ENCODE data around the gene NME2.
"Not testable (repeated sequence)": the region's sequence is repeated elsewhere in the genome, so short reads cannot be mapped to it uniquely, and the experiment has no call there.

Gene NME2

DNA sequence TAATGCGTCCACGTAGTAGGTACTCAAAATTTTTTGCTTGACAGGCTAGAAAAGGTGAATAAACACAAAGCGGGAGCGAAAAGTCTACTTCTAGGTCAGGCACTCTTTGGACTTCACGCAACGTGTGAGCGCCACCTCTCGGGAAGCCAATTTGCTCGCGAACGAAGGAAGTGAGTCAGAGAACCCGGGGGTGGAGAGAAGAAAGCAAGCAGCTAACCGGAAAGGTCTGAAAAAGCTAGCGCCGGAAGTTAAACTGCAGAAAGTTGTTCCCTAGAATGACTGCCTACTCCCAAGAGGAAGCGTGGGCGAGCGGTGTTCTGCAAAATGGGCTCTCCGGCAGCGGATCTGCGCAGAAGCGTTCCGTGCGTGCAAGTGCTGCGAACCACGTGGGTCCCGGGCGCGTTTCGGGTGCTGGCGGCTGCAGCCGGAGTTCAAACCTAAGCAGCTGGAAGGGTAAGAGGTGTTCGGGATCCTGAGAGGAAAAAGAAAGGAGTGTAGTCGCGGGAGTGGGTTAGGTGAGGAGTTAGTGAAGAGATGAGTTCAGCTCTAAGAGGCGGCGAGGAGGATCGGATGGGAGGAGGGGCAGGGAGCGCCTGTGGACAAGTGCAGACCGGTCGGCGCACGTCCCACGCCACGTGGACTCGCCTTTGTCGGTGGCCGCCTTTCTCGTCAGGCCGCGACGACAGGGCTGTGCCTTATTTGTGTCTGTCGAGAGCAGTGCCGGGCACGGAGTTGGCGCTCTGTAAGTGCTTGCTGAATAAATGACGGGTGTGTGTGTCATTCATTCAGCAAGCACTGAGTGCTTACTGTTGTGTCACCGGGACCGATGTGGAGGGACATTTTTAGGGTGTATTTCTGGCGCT lies 12.8 kb upstream of the NME2 start, which contains the start of gene NME1:
TSS of gene NME1 (plus strand) at position 350 of the 863 bp plus-strand sequence. CDS start 2,096 bp downstream, outside the sequence.
- peak; percentile 100 for DNase-seq

- DNase-seq, result no peak
Observed at GRCh38 chr17:51154176-51154575, 12.0 kb upstream of the NME2 start.

DNA sequence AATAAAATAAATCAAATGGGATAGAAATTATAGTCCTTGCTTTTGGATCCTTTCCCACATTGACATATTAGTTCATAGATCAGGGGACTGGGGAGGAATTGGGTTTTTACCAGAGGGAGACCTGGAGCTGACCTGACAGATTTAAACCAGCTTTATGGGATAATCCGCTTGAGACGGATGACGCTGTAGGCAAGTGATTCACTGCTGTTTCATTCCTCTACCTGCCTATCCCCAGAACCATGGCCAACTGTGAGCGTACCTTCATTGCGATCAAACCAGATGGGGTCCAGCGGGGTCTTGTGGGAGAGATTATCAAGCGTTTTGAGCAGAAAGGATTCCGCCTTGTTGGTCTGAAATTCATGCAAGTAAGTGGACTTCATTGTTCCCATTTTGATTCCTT lies 10.8 kb upstream of the NME2 start:
- no peak for DNase-seq

GRCh38 chr17:51159604-51160003 lies 6.6 kb upstream of the NME2 start:
- DNase-seq, result no peak

GRCh38 chr17:51161541-51161940 lies 4.7 kb upstream of the NME2 start:
- no peak for DNase-seq

GRCh38 chr17:51164911-51165679 lies 1.1 kb upstream of the NME2 start:
- no peak for DNase-seq

DNA sequence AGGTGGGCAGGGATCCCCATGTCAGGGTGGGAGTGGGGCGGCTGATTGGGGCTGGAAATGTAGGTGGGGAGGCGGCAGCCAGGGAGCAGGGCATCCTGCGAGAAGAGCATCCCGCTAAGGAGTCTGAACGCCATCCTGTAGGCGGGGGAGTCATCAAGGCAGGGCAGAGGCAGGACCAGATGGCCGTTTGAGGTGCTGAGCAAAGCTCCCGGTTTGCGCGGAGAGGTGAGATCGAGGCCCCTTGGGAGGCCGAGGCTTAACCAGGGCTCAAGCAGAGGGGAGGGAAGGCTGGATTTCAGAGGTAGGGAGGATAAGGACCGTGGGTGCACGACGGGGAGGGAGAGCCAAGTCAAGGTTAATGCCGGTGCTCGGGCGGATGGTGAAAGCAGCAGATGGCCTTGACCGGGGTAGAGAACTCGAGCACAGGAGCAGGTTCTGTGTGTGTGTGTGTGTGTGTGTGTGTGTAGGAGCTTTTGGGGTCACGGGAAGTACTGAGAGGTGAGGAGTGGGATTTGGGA lies 472 bp upstream of the NME2 start:
- no peak for DNase-seq

- peak; percentile 27 for DNase-seq
Observed at GRCh38 chr17:51166987-51167931, 1.0 kb downstream of the NME2 start.

GRCh38 chr17:51169340-51169739 lies 3.1 kb downstream of the NME2 start:
- no peak for DNase-seq

- no peak for DNase-seq
Observed at GRCh38 chr17:51170736-51171135, 4.5 kb downstream of the NME2 start.

DNA sequence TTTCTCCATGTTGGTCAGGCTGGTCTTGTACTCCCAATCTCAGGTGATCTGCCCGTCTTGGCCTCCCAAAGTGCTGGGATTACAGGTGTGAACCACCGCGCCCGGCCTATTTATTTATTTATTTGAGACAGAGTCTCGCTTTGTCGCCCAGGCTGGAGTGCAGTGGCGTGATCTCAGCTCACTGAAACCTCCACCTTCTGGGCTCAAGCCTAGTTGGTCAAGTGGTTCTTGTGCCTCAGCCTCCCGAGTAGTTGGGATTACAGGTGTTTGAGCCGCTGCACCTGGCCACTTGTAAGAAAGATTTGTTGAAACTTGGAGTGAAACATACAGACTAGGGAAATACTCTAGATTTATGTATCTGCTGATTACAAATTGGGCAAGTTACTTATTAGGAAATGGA lies 5.8 kb downstream of the NME2 start:
- DNase-seq, result not testable (repeated sequence)

- no peak for DNase-seq
Observed at GRCh38 chr17:51180486-51180885, 14.3 kb downstream of the NME2 start.

- no peak for DNase-seq
Observed at GRCh38 chr17:51184124-51184523, 17.9 kb downstream of the NME2 start.

DNA sequence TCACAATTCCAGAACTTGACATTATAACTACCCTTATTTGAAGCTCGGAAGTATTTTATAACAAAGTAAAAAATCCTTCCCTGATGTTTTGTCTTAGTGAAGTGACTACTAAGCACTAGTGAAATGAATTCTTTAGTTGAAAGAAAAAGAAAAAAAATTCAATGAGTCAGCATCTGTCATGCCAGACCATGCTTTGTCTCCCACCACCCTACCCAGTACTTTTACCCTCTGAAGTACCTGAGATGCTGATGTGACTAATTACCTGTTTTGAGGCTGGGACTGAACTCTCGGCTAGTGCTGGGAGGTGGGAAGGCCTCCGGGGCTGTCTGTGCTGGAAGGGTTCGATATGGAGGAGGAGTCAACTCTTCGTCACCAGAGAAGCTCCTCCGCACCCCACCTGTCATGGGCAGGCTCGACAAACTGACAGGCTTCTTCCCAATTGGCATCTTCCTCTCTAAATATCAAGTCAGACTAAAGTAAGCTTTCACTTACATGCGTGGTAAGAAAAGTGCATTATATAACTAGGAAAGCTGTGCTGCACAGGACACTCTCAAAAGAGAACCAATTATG lies 19.6 kb downstream of the NME2 start:
- DNase-seq, result no peak

GRCh38 chr17:51188271-51188833 lies 22.1 kb downstream of the NME2 start:
- DNase-seq, result no peak

GRCh38 chr17:51189162-51189561 lies 23.0 kb downstream of the NME2 start:
- no peak for DNase-seq

GRCh38 chr17:51189628-51190027 lies 23.4 kb downstream of the NME2 start:
- DNase-seq, result no peak

GRCh38 chr17:51191895-51192294 lies 25.7 kb downstream of the NME2 start:
- DNase-seq, result no peak

DNA sequence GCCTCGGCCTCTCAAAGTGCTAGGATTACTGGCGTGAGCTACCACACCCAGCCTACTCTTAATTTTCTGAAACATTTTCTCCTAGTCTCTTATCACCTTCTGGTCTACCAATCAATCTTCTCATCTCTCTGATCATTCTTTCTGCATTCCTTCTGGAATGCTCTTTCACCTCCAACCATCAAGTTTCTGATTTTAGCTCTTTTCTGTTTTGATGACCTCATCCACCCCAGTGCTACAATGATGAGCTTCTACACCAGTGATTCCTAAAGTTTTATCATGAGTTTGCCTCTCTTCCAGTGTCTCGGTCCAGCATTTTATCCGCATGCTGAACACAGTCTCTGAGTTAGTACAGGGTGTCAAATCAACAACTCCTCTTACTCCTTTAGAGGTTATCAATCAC lies 31.5 kb downstream of the NME2 start:
- no peak for DNase-seq

GRCh38 chr17:51200295-51200694 lies 34.1 kb downstream of the NME2 start:
- no peak for DNase-seq

DNA sequence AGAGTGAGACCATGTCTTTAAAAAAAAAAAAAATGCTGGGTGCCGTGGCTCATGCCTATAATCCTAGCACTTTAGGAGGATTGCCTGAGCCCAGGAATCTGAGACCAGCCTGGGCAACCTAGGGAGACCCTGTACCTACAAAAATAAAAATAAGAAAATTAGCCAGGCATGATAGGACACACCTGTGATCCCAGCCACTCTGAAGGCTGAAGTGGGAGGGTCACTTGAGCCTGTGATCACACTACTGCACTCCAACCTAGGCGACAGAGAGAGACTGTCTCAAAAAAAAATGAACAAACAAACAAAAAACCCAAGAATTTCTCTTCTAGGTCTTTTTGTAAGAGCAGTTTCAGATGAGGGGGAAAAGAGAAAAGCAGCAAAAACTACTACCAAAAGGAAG lies 34.6 kb downstream of the NME2 start:
- DNase-seq, result no peak

DNA sequence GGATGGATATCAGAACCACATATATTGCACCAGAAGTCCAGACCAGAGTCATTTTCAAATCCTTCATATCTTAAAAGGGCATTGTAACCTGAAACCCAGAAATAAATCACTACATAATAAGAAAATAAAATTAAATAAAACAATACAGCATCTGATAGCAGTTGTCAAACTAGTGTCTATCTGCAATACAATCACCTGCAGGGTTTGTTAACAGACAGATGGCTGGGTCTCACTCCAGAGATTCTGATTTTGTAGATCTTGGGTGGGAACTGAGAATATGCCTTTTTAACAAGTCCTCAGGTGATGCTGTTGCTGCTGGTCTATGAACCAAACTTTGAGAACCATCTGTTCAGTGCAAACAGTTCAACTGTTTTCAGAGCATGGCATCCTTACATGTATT lies 37.6 kb downstream of the NME2 start:
- no peak for DNase-seq
